Activated T-helper 1 cell treated with anti-CD3 and anti-CD28 coated beads, Interleukin-2, amount 50 U/mL, for 16 hours (primary cell): ENCODE data around the gene LYZ.

ENCODE experiments used
- DNase-seq, 2 donors: peaks; one replicate each; pipeline ENCODE4 v3.0.0-alpha.2; 2020; ENCODE audit warnings: low read depth in 1 of 2, low spot score in 1 of 2

LYZ gene

GRCh38 chr12:69383074-69383473 lies 34.9 kb downstream of the LYZ start:
- no peak for DNase-seq

DNA sequence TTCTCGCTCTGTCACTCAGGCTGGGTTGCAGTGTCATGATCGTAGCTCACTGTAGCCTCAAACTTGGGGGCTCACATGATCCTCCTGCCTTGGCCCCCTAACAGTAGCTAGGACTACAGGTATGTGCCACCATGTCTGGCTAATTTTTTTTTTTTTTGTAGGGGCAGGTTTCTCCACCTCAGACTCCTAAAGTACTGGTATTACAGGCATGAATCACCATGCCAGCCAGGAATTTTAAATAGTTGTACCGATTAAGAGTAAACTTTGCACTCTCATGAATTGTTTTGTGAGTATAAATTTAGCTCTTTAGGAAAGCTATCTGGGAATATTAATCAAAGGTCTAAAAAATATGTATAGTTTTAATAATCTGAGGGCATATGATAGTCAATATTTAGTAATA lies 36.9 kb downstream of the LYZ start:
- no peak for DNase-seq

- no peak for DNase-seq
Measured at GRCh38 chr12:69386921-69387320, 38.7 kb downstream of the LYZ start.

GRCh38 chr12:69388371-69388770 lies 40.2 kb downstream of the LYZ start:
- no peak for DNase-seq

DNA sequence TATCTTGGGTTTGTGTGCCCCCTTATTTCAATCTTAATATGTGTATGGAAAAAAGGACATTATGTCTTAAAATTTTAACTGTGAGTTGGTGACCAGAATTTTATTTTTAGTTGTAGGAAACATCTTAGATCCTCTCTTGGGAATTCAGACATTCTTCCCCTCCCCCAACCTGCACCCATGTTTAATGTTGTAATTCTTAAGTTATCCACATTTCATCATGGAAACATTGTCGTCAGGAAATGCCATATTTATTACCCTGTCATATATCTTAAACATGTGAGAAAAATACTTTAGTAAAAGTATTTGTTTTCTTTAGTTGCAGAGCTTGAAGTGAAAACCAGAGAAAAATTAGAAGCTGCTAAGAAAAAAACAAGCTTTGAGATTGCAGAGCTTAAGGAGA lies 41.6 kb downstream of the LYZ start:
- no peak for DNase-seq

DNA sequence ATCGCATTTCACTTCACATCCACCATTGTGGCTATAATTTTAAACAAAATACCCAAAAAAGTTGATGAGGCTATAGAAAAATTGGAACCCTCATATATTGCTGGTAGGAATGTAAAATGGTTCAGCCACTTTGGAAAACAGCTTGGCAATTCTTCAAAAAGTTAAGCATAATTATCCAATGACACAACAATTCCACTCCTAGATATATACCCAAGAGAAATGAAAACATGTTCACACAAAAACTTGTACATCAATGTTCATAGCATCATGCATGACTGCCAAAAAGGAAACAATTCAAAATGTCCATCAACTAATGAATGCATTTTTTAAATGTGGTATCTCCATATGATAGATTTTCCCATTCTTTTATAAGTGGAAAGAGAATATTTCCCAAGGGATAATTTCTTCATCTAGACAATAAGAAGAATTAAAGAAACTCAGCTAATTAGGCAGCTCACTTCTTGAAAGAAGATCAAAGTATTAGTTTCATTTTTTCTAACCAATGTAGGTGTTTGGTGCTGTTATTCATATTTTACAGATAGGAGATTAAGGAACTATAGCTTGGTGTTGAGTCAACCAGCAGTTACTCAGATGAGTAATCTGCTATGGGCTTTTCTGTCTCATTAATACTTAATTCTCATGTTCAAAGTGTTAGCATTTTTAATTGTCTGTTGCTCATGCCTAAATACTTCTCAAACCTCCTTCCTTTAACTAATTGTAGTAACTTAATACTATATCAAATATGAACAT lies 44.2 kb downstream of the LYZ start:
- DNase-seq: no peak

DNA sequence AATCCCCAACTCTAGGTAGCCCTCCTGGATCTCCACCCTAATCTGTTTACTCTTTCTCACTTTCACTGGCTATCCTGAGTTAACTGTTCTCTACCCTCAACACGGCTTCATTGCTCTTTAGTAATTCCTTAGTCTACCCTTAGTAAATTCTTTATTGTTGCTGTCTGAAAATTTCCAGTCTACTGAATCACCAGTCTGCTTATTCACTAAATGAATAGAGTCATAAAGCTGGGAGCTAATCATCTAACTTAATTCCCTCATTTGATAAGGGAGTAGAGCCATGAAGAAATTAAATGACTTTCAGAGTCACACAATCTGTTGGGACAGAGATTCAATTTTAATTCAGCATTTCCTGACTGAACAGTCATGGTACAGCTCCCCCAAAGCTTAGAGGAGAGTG lies 47.9 kb downstream of the LYZ start:
- DNase-seq: no peak

GRCh38 chr12:69396963-69397362 lies 48.8 kb downstream of the LYZ start:
- no peak for DNase-seq

DNA sequence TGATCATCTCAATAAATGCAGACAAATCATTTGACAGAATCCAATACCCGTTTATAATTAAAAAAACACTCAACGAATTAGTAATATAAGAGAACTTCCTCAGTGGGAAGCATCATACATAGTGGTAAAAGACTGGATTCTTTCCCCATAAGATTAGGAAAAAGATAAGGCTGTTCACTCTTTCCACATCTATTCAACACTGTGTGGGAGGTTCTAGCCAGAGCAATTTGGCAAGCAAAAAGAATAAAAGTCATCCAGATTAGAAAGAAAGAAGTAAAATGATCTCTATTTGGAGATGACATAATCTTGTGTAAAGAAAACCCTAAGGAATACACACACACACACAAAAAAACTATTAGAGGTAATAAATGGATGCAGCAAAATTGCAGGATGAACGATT lies 49.8 kb downstream of the LYZ start:
- DNase-seq: no peak

DNA sequence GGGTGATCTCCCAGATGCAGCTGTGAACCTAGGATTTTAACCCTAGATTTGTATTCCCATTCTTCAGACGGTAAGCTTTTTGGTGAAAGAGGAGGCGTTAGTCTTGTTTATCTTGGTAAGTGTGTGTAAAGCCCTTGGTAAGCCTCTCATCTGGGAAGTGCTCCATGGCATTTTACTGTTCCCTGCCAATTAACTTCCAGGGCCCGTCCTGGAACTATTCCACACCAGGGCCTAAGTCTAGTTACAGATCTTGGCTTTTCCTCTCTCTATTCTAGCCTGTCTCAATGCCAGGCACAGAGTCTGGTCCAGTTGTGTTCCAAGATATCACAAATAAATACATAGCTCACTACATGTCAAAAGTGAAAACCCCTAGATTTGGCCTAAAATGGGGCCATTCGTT lies 53.8 kb downstream of the LYZ start:
- DNase-seq: no peak
